ENCODE results near the gene ZGLP1. TPM values are rescaled to one million over a fixed set of nuclear protein-coding genes. Genes with fewer than 3 reads are reported as not detected.

Gene ZGLP1
- total RNA-seq, 1 experiment from 2014 or later = 5.0 TPM

DNA sequence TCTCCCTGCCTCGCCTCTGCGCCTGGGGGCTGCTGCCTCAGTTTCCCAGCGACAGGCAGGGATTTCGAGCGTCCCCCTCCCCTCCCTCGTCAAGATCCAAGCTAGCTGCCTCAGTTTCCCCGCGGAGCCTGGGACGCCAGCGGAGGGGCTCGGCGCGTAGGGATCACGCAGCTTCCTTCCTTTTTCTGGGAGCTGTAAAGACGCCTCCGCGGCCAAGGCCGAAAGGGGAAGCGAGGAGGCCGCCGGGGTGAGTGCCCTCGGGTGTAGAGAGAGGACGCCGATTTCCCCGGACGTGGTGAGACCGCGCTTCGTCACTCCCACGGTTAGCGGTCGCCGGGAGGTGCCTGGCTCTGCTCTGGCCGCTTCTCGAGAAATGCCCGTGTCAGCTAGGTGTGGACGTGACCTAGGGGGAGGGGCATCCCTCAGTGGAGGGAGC, 39.4 kb downstream of the ZGLP1 start:
- H3K27me3 ChIP-seq (ENCODE audit: insufficient read depth, low read length) = no peaks in the 10 kb centered on the region
- peaks cover 7 to 22% of the 10 kb centered on the region in 2 experiments; a peak in 3 of 4 replicates for H3K4me1 ChIP-seq (ENCODE audit: control insufficient read depth in 1 of 2, insufficient read depth in 2 of 2, low read length in 2 of 2)
- H3K79me2 ChIP-seq (ENCODE audit: insufficient read depth, low read length) = no peaks in the 10 kb centered on the region
- H3K9ac ChIP-seq (ENCODE audit: low read length) = peak overlapping the region; percentile 50; the same call in 1 of the 2 replicates
- TF ChIP-seq, protein P1, sequence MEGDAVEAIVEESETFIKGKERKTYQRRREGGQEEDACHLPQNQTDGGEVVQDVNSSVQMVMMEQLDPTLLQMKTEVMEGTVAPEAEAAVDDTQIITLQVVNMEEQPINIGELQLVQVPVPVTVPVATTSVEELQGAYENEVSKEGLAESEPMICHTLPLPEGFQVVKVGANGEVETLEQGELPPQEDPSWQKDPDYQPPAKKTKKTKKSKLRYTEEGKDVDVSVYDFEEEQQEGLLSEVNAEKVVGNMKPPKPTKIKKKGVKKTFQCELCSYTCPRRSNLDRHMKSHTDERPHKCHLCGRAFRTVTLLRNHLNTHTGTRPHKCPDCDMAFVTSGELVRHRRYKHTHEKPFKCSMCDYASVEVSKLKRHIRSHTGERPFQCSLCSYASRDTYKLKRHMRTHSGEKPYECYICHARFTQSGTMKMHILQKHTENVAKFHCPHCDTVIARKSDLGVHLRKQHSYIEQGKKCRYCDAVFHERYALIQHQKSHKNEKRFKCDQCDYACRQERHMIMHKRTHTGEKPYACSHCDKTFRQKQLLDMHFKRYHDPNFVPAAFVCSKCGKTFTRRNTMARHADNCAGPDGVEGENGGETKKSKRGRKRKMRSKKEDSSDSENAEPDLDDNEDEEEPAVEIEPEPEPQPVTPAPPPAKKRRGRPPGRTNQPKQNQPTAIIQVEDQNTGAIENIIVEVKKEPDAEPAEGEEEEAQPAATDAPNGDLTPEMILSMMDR (IDR thresholded peaks at IDR 0.05 in 2 of 3, conservative IDR thresholded peaks at IDR 0.05 in 1 of 3; ENCODE audit: borderline replicate concordance in 1 of 3, insufficient read depth in 1 of 3, low read depth in 2 of 3, low read length in 2 of 3) = no peak
- TF ChIP-seq POLR2AphosphoS5 (IDR thresholded peaks at IDR 0.05; ENCODE audit: low read depth, low read length) = no peak
- TF ChIP-seq RAD21 (IDR thresholded peaks at IDR 0.05; ENCODE audit: low read depth) = no peak
- TF ChIP-seq ELF1 (IDR thresholded peaks at IDR 0.05; ENCODE audit: borderline replicate concordance, low read depth) = no peak
- TF ChIP-seq, protein P2, sequence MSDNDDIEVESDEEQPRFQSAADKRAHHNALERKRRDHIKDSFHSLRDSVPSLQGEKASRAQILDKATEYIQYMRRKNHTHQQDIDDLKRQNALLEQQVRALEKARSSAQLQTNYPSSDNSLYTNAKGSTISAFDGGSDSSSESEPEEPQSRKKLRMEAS (IDR thresholded peaks at IDR 0.05) = no peak
- no peak for TF ChIP-seq JUND (IDR thresholded peaks at IDR 0.05)
- no peak for TF ChIP-seq EZH2 (IDR thresholded peaks at IDR 0.05)
- TF ChIP-seq CBX3 (IDR thresholded peaks at IDR 0.05; ENCODE audit: low read depth) = no peak
- no peak for TF ChIP-seq ZFX (IDR thresholded peaks at IDR 0.05)
- TF ChIP-seq, protein P3, sequence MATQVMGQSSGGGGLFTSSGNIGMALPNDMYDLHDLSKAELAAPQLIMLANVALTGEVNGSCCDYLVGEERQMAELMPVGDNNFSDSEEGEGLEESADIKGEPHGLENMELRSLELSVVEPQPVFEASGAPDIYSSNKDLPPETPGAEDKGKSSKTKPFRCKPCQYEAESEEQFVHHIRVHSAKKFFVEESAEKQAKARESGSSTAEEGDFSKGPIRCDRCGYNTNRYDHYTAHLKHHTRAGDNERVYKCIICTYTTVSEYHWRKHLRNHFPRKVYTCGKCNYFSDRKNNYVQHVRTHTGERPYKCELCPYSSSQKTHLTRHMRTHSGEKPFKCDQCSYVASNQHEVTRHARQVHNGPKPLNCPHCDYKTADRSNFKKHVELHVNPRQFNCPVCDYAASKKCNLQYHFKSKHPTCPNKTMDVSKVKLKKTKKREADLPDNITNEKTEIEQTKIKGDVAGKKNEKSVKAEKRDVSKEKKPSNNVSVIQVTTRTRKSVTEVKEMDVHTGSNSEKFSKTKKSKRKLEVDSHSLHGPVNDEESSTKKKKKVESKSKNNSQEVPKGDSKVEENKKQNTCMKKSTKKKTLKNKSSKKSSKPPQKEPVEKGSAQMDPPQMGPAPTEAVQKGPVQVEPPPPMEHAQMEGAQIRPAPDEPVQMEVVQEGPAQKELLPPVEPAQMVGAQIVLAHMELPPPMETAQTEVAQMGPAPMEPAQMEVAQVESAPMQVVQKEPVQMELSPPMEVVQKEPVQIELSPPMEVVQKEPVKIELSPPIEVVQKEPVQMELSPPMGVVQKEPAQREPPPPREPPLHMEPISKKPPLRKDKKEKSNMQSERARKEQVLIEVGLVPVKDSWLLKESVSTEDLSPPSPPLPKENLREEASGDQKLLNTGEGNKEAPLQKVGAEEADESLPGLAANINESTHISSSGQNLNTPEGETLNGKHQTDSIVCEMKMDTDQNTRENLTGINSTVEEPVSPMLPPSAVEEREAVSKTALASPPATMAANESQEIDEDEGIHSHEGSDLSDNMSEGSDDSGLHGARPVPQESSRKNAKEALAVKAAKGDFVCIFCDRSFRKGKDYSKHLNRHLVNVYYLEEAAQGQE (IDR thresholded peaks at IDR 0.05; ENCODE audit: low read depth) = no peak
- TF ChIP-seq POLR2A (IDR thresholded peaks at IDR 0.05; ENCODE audit: borderline replicate concordance, extremely low read depth, insufficient read depth, insufficient read length) = no peak
- TF ChIP-seq TCF7L2 (IDR thresholded peaks at IDR 0.05; ENCODE audit: borderline replicate concordance, extremely low read depth, insufficient read depth, insufficient read length) = no peak
- TF ChIP-seq, protein P4, sequence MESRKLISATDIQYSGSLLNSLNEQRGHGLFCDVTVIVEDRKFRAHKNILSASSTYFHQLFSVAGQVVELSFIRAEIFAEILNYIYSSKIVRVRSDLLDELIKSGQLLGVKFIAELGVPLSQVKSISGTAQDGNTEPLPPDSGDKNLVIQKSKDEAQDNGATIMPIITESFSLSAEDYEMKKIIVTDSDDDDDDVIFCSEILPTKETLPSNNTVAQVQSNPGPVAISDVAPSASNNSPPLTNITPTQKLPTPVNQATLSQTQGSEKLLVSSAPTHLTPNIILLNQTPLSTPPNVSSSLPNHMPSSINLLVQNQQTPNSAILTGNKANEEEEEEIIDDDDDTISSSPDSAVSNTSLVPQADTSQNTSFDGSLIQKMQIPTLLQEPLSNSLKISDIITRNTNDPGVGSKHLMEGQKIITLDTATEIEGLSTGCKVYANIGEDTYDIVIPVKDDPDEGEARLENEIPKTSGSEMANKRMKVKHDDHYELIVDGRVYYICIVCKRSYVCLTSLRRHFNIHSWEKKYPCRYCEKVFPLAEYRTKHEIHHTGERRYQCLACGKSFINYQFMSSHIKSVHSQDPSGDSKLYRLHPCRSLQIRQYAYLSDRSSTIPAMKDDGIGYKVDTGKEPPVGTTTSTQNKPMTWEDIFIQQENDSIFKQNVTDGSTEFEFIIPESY (IDR thresholded peaks at IDR 0.05; ENCODE audit: extremely low read depth, insufficient replicate concordance, low read length) = no peak
- no peak for TF ChIP-seq FOSL1 (IDR thresholded peaks at IDR 0.05; ENCODE audit: low read depth)
- no peak for TF ChIP-seq EZH2phosphoT487 (IDR thresholded peaks at IDR 0.05; ENCODE audit: borderline replicate concordance)
- TF ChIP-seq SP1 (IDR thresholded peaks at IDR 0.05; ENCODE audit: low read depth) = no peak
- TF ChIP-seq EGR1 (IDR thresholded peaks at IDR 0.05; ENCODE audit: low read depth) = no peak
- CTCF ChIA-PET = interaction anchor here (1.1 to 7.2 kb wide), 4 partner anchors 10 to 121 kb away, joined by 3 to 131 read pairs (median 24); partner anchors contain the start of gene RAVER1
- H4K20me1 ChIP-seq (ENCODE audit: insufficient read depth) = no peaks in the 10 kb centered on the region
- ATAC-seq (no peak), DNase-seq (ENCODE audit: low read depth, low spot score) (no peak)
- no TSS peak for BruUV-seq (replicated peaks)
- H3K27ac ChIP-seq (ENCODE audit: low read depth, low read length) = peak overlapping the region; percentile 28; the same call in 1 of the 2 replicates
- H3K9me2 ChIP-seq (ENCODE audit: insufficient read depth) = no peaks in the 10 kb centered on the region
- intact Hi-C loops (cut with micrococcal nuclease) = no loop called here
- H2AFZ ChIP-seq (ENCODE audit: low read depth, low read length, poor library complexity, severe bottlenecking) = peak overlapping the region; percentile 85
- POLR2A ChIA-PET = no interaction called here
- H3K4me2 ChIP-seq (ENCODE audit: low read length) = peak overlapping the region; percentile 79
- RAD21 ChIA-PET (ENCODE audit: low non-redundant PET in 1 of 2, low total read pairs in 2 of 2, uncharacterized antibody in 2 of 2, unreplicated experiment in 2 of 2) = interaction anchor here (0.6 to 3.2 kb wide), 7 partner anchors 47 to 120 kb away, joined by 3 to 31 read pairs (median 3); partner anchors contain the start of gene TYK2 (in 1 of the 2)
- peaks cover 0 to 4% of the 10 kb centered on the region in 2 experiments; a peak in 2 of 4 replicates for H3K36me3 ChIP-seq (ENCODE audit: control insufficient read depth in 1 of 2, insufficient read depth in 2 of 2, low read length in 2 of 2)
- peak overlapping the region; percentile 33 to 49 for H3K4me3 ChIP-seq (replicated peaks in 1 of 2; ENCODE audit: low read depth in 1 of 2, low read length in 2 of 2)
- no peaks in the 10 kb centered on the region for H3K9me3 ChIP-seq (ENCODE audit: control insufficient read depth in 1 of 2, insufficient read depth in 1 of 2, low read depth in 1 of 2, low read length in 2 of 2)

Measured in HCT116 (cell line).